H9 (cell line): ENCODE measurements around the gene PAEP. TPM values are rescaled to one million over a fixed set of nuclear protein-coding genes. Genes with fewer than 3 reads are reported as not detected.

ENCODE experiments used
- DNase-seq: peaks from one replicate; pipeline ENCODE4 v3.0.0-alpha.2; 2017
- H2AFZ ChIP-seq: one replicate; pipeline ENCODE4 v1.6.1; 2013; ENCODE audit warnings: mild to moderate bottlenecking, low read length, control low read depth, moderate library complexity
- H2AK5ac ChIP-seq: 2 replicates; pipeline ENCODE4 v1.6.1; 2013; ENCODE audit warnings: low read length, control low read depth, mixed read lengths; ENCODE audit not compliant: insufficient read length
- H2BK120ac ChIP-seq: one replicate; pipeline ENCODE4 v1.6.1; 2013; ENCODE audit warnings: low read depth, mild to moderate bottlenecking, low read length, control low read depth, inconsistent platforms; ENCODE audit not compliant: poor library complexity, severe bottlenecking
- H2BK12ac ChIP-seq: 2 replicates; pipeline ENCODE4 v1.6.1; 2013; ENCODE audit warnings: low read length, control low read depth, mixed read lengths, low read depth; ENCODE audit not compliant: insufficient read length
- H2BK15ac ChIP-seq: 2 replicates; pipeline ENCODE4 v1.6.1; 2013; ENCODE audit warnings: low read depth, low read length, control low read depth
- H2BK20ac ChIP-seq: one replicate; pipeline ENCODE4 v1.6.1; 2013; ENCODE audit warnings: low read depth, mild to moderate bottlenecking, low read length, control low read depth, inconsistent platforms; ENCODE audit not compliant: poor library complexity, severe bottlenecking
- H2BK5ac ChIP-seq: 2 replicates; pipeline ENCODE4 v1.6.1; 2013; ENCODE audit warnings: low read length, control low read depth, mixed read lengths; ENCODE audit not compliant: insufficient read length
- H3K14ac ChIP-seq: 2 replicates; pipeline ENCODE4 v1.6.1; 2013; ENCODE audit warnings: low read length, control low read depth; ENCODE audit not compliant: insufficient read depth
- H3K18ac ChIP-seq: 2 replicates; pipeline ENCODE4 v1.6.1; 2013; ENCODE audit warnings: low read depth, mild to moderate bottlenecking, mixed read lengths, low read length, control low read depth; ENCODE audit not compliant: insufficient read length
- H3K23ac ChIP-seq: 2 replicates; pipeline ENCODE4 v1.6.1; 2013; ENCODE audit warnings: low read length, control low read depth, mixed read lengths, low read depth; ENCODE audit not compliant: insufficient read length
- H3K23me2 ChIP-seq: 2 replicates; pipeline ENCODE4 v1.6.1; 2013; ENCODE audit warnings: low read depth, mild to moderate bottlenecking, mixed read lengths, low read length, control low read depth; ENCODE audit not compliant: insufficient read length, poor library complexity, severe bottlenecking
- H3K27ac ChIP-seq: 2 replicates; pipeline ENCODE4 v1.5.1; 2013; ENCODE audit warnings: low read length, control low read depth, mixed read lengths, low read depth; ENCODE audit not compliant: insufficient read length
- H3K27me3 ChIP-seq: 2 replicates; pipeline ENCODE4 v1.6.1; 2013; ENCODE audit warnings: low read length, control low read depth, inconsistent platforms; ENCODE audit not compliant: insufficient read depth
- H3K4ac ChIP-seq: 2 replicates; pipeline ENCODE4 v1.6.1; 2013; ENCODE audit warnings: low read depth, mild to moderate bottlenecking, control low read depth, inconsistent platforms, low read length, moderate library complexity
- H3K4me1 ChIP-seq: 2 replicates; pipeline ENCODE4 v1.6.1; 2013; ENCODE audit warnings: low read length, control low read depth, inconsistent platforms; ENCODE audit not compliant: insufficient read depth
- H3K4me2 ChIP-seq: 2 replicates; pipeline ENCODE4 v1.6.1; 2013; ENCODE audit warnings: low read length, control low read depth, mixed read lengths; ENCODE audit not compliant: insufficient read length, insufficient read depth
- H3K56ac ChIP-seq: 2 replicates; pipeline ENCODE4 v1.6.1; 2013; ENCODE audit warnings: low read depth, mild to moderate bottlenecking, mixed read lengths, low read length, control low read depth; ENCODE audit not compliant: insufficient read length
- H3K79me1 ChIP-seq: 2 replicates; pipeline ENCODE4 v1.6.1; 2013; ENCODE audit warnings: low read depth, mild to moderate bottlenecking, moderate library complexity, low read length, control low read depth, inconsistent platforms; ENCODE audit not compliant: insufficient read depth, poor library complexity, severe bottlenecking
- H3K79me2 ChIP-seq: 2 replicates; pipeline ENCODE4 v1.6.1; 2013; ENCODE audit warnings: low read length, control low read depth, inconsistent platforms; ENCODE audit not compliant: insufficient read depth
- H3K9ac ChIP-seq: 2 replicates; pipeline ENCODE4 v1.6.1; 2013; ENCODE audit warnings: low read length, control low read depth, mixed read lengths; ENCODE audit not compliant: insufficient read length; ENCODE audit errors: extremely low read depth
- H3K9me3 ChIP-seq: one replicate; pipeline ENCODE4 v1.6.1; 2013; ENCODE audit warnings: low read depth, low read length, inconsistent platforms; ENCODE audit not compliant: control insufficient read depth
- H3T11ph ChIP-seq: one replicate; pipeline ENCODE4 v1.6.1; 2013; ENCODE audit warnings: mild to moderate bottlenecking, low read length, control low read depth, inconsistent platforms
- H4K20me1 ChIP-seq: one replicate; pipeline ENCODE4 v1.6.1; 2013; ENCODE audit not compliant: control insufficient read depth, insufficient read length, insufficient read depth
- H4K5ac ChIP-seq: 2 replicates; pipeline ENCODE4 v1.6.1; 2013; ENCODE audit warnings: low read depth, mild to moderate bottlenecking, mixed read lengths, low read length, control low read depth; ENCODE audit not compliant: insufficient read length
- H4K8ac ChIP-seq: replicated peaks from 2 replicates; pipeline ENCODE4 v1.6.1; 2013; ENCODE audit warnings: low read length, control low read depth, mixed read lengths, low read depth; ENCODE audit not compliant: insufficient read length
- H4K91ac ChIP-seq: 2 replicates; pipeline ENCODE4 v1.6.1; 2013; ENCODE audit warnings: low read depth, mild to moderate bottlenecking, moderate library complexity, mixed read lengths, low read length, control low read depth; ENCODE audit not compliant: insufficient read length
- H3K27ac Mint-ChIP-seq, 3 experiments: 2 replicates in 2 of 3; 3 replicates in 1 of 3; pipeline ENCODE4 v1.8.0; 2020 to 2021; ENCODE audit warnings: mixed read lengths in 3 of 3, mild to moderate bottlenecking in 1 of 3, moderate library complexity in 1 of 3
- H3K27me3 Mint-ChIP-seq: 2 replicates; pipeline ENCODE4 v1.8.0; 2021; ENCODE audit warnings: low read depth, mild to moderate bottlenecking, moderate library complexity, mixed read lengths
- H3K36me3 Mint-ChIP-seq, 3 experiments: 2 replicates in 2 of 3; 3 replicates in 1 of 3; pipeline ENCODE4 v1.8.0; 2020 to 2021; ENCODE audit warnings: low read depth in 3 of 3, mixed read lengths in 3 of 3; ENCODE audit not compliant: insufficient read depth in 1 of 3
- H3K4me1 Mint-ChIP-seq, 2 experiments: 2 replicates each; pipeline ENCODE4 v1.8.0; 2020; ENCODE audit warnings: mixed read lengths in 2 of 2
- H3K4me3 Mint-ChIP-seq, 2 experiments: 2 replicates in 1 of 2; 3 replicates in 1 of 2; pipeline ENCODE4 v1.8.0; 2020 to 2021; ENCODE audit warnings: mild to moderate bottlenecking in 2 of 2, mixed read lengths in 2 of 2, moderate library complexity in 1 of 2
- H3K9me3 Mint-ChIP-seq, 2 experiments: 2 replicates in 1 of 2; 3 replicates in 1 of 2; pipeline ENCODE4 v1.8.0; 2020; ENCODE audit warnings: mild to moderate bottlenecking in 2 of 2, mixed read lengths in 2 of 2, moderate library complexity in 1 of 2
- CTCF ChIP-seq: fragments of 200-600 bp; sonication (generic); conservative IDR thresholded peaks from 3 replicates; pipeline ENCODE4 v1.8.0; 2021; ENCODE audit warnings: antibody characterized with exemption, mild to moderate bottlenecking
- WGBS: extraction: QIAGEN DNeasy Blood & Tissue Kit; methylation state at CpG from one replicate; pipeline ENCODE4 v1.1.7; 2013; ENCODE audit warnings: missing lambda C conversion rate, low lambda C conversion rate, mixed read lengths; ENCODE audit not compliant: insufficient read length; ENCODE audit errors: extremely low coverage; 5-methylcytosine and 5-hydroxymethylcytosine counted together
- total RNA-seq: library from RNA; stranded (reverse); gene quantifications from 2 replicates; pipeline ENCODE4 v1.2.1, GENCODE V29; 2021

The PAEP gene
- total RNA-seq, 1 experiment from 2014 or later, result not detected

- H2BK12ac ChIP-seq, result no peak overlapping the region
- H3K27ac ChIP-seq, result no peak overlapping the region
- no peak overlapping the region for H2BK120ac ChIP-seq
- Mint-ChIP-seq H3K4me3 (no peak overlapping the region), H3K36me3 (peaks cover 2 to 3% (median 2%) of the 10 kb centered on the region in 3 experiments; a peak in 5 of 7 replicates), H3K27me3 (no peaks in the 10 kb centered on the region; the same call in 1 of the 2 replicates), H3K27ac (no peak overlapping the region), H3K9me3 (peaks cover 3 to 6% of the 10 kb centered on the region in 2 experiments), H3K4me1 (peaks cover 5 to 7% of the 10 kb centered on the region in 2 experiments)
- H3K23ac ChIP-seq, result no peak overlapping the region
- no peak overlapping the region for H2BK15ac ChIP-seq
- no peak overlapping the region for H4K91ac ChIP-seq
- no peak overlapping the region for H2AK5ac ChIP-seq
- no peak overlapping the region for H3K18ac ChIP-seq
- H3K14ac ChIP-seq, result no peak overlapping the region
- H3K4me2 ChIP-seq, result no peak overlapping the region
- no peak overlapping the region for H3K9ac ChIP-seq
- H4K8ac ChIP-seq, result no peak overlapping the region
- no peaks in the 10 kb centered on the region for H3K23me2 ChIP-seq
- H3T11ph ChIP-seq, result no peak overlapping the region
- no peaks in the 10 kb centered on the region for H3K79me2 ChIP-seq
- no CpG with 5 or more reads among the region's 14 CpGs for WGBS
- no peaks in the 10 kb centered on the region; the same call in 1 of the 2 replicates for H3K4me1 ChIP-seq
- H2AFZ ChIP-seq, result no peak overlapping the region
- H3K27me3 ChIP-seq, result no peaks in the 10 kb centered on the region
- H4K20me1 ChIP-seq, result no peaks in the 10 kb centered on the region
- H2BK5ac ChIP-seq, result no peak overlapping the region
- no peak overlapping the region for H3K56ac ChIP-seq
- no peak overlapping the region for H4K5ac ChIP-seq
- no peak overlapping the region for H3K4ac ChIP-seq
- H2BK20ac ChIP-seq, result no peak overlapping the region
- H3K9me3 ChIP-seq, result no peaks in the 10 kb centered on the region
- no peak for TF ChIP-seq CTCF
- H3K79me1 ChIP-seq, result no peaks in the 10 kb centered on the region
- DNase-seq, result no peak
Observed at GRCh38 chr9:135574331-135574730, 12.8 kb downstream of the PAEP start.
